Hematopoietic multipotent progenitor cell treated with erythropoietin and hydrocortisone succinate and interleukin-3 and kit ligand, for 17 days (in vitro differentiated cells): ENCODE results near the gene SLC41A3.
"Not testable (repeated sequence)": the region's sequence is repeated elsewhere in the genome, so short reads cannot be mapped to it uniquely, and the experiment has no call there.

ENCODE experiments used
- DNase-seq: peaks from one replicate; pipeline ENCODE4 v3.0.0-alpha.2; 2015; ENCODE audit warnings: low spot score

SLC41A3 gene

GRCh38 chr3:125958511-125959316, 125.2 kb downstream of the SLC41A3 start:
- no peak for DNase-seq

GRCh38 chr3:125957674-125958510, 126.0 kb downstream of the SLC41A3 start:
- no peak for DNase-seq

GRCh38 chr3:125957020-125957419, 126.9 kb downstream of the SLC41A3 start:
- not testable (repeated sequence) for DNase-seq
